OCI-LY3 (cell line): ENCODE results near the gene FAM204A.

Source experiments
- H2AFZ ChIP-seq: fragments of 200-600, 300-600 bp; shearing (Covaris generic); 2 replicates; pipeline ENCODE4 v1.6.0; 2014; ENCODE audit warnings: antibody characterized with exemption, low read depth, low read length
- H3K27ac ChIP-seq: fragments of 200-600, 300-600 bp; sonication (generic); 2 replicates; pipeline ENCODE4 v1.5.1; 2014; ENCODE audit warnings: mild to moderate bottlenecking, low read length, moderate library complexity, mixed read lengths
- H3K27me3 ChIP-seq: fragments of 200-600, 300-600 bp; sonication (generic); 2 replicates; pipeline ENCODE4 v1.6.1; 2014; ENCODE audit warnings: low read depth, low read length, mixed read lengths
- H3K36me3 ChIP-seq: fragments of 200-600, 300-600 bp; sonication (generic); replicated peaks from 2 replicates; pipeline ENCODE3; 2014; ENCODE audit warnings: low read depth, low read length, mixed read lengths
- H3K4me1 ChIP-seq: fragments of 300-600, 200-600 bp; sonication (generic); 2 replicates; pipeline ENCODE4 v1.6.1; 2014; ENCODE audit warnings: low read length, mixed read lengths
- H3K4me2 ChIP-seq: fragments of 200-600, 300-600 bp; sonication (generic); 2 replicates; pipeline ENCODE4 v1.6.1; 2014; ENCODE audit warnings: low read length, mixed read lengths
- H3K4me3 ChIP-seq: fragments of 300-600, 200-600 bp; sonication (generic); 2 replicates; pipeline ENCODE4 v1.5.1; 2014; ENCODE audit warnings: antibody characterized with exemption, mild to moderate bottlenecking, low read length, moderate library complexity
- H3K79me2 ChIP-seq: fragments of 300-600, 200-600 bp; shearing (Covaris generic); 2 replicates; pipeline ENCODE4 v1.6.1; 2014; ENCODE audit warnings: mild to moderate bottlenecking, low read length, mixed read lengths
- H3K9ac ChIP-seq: fragments of 300-600, 200-600 bp; shearing (Covaris generic); 2 replicates; pipeline ENCODE4 v1.6.0; 2014; ENCODE audit warnings: mild to moderate bottlenecking, low read length, moderate library complexity
- H3K9me3 ChIP-seq: fragments of 200-600, 300-600 bp; shearing (Covaris generic); 2 replicates; pipeline ENCODE4 v1.6.1; 2014; ENCODE audit warnings: low read length, mixed read lengths; ENCODE audit not compliant: insufficient read depth
- H4K20me1 ChIP-seq: fragments of 200-600, 300-600 bp; sonication (generic); 2 replicates; pipeline ENCODE4 v1.6.1; 2016; ENCODE audit warnings: low read length, mixed read lengths; ENCODE audit not compliant: insufficient read depth
- EZH2phosphoT487 ChIP-seq: fragments of 200-600 bp; shearing (Covaris generic); IDR thresholded peaks from 2 replicates; pipeline ENCODE4 v1.6.1; 2018; ENCODE audit warnings: antibody characterized with exemption, mixed run types, low read depth
- TF ChIP-seq, protein P1 (sequence below): fragments of 200-600, 300-600 bp; sonication (generic); IDR thresholded peaks from 2 replicates; pipeline ENCODE4 v1.5.1; 2014; ENCODE audit warnings: antibody characterized with exemption, low read length, low read depth

The FAM204A gene

DNA sequence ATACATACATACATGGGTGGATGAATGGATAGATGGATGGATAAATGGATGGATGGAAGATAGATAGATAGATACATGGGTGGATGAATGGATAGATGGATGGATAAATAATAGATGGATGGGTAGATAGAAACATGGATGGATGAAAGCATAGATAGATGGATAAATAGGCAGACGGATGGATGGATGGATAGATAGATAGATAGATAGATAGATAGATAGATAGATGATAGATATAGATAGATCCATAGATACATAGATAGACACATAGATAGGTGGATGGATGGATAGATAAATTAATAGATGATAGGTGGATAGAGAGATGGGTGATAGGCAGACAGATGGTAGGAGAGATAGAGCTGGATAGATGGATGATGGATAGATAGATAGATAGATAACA, 68.5 kb downstream of the FAM204A start:
- H3K4me3 ChIP-seq = no peak overlapping the region
- no peaks in the 10 kb centered on the region for H3K4me1 ChIP-seq
- H3K36me3 ChIP-seq = no peaks in the 10 kb centered on the region
- H3K27ac ChIP-seq = no peak overlapping the region
- no peaks in the 10 kb centered on the region for H3K79me2 ChIP-seq
- no peak overlapping the region for H3K9ac ChIP-seq
- no peaks in the 10 kb centered on the region for H3K27me3 ChIP-seq
- H3K9me3 ChIP-seq = no peaks in the 10 kb centered on the region
- no peaks in the 10 kb centered on the region for H4K20me1 ChIP-seq
- TF ChIP-seq, protein P1, sequence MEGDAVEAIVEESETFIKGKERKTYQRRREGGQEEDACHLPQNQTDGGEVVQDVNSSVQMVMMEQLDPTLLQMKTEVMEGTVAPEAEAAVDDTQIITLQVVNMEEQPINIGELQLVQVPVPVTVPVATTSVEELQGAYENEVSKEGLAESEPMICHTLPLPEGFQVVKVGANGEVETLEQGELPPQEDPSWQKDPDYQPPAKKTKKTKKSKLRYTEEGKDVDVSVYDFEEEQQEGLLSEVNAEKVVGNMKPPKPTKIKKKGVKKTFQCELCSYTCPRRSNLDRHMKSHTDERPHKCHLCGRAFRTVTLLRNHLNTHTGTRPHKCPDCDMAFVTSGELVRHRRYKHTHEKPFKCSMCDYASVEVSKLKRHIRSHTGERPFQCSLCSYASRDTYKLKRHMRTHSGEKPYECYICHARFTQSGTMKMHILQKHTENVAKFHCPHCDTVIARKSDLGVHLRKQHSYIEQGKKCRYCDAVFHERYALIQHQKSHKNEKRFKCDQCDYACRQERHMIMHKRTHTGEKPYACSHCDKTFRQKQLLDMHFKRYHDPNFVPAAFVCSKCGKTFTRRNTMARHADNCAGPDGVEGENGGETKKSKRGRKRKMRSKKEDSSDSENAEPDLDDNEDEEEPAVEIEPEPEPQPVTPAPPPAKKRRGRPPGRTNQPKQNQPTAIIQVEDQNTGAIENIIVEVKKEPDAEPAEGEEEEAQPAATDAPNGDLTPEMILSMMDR = no peak
- TF ChIP-seq EZH2phosphoT487 = no peak
- H3K4me2 ChIP-seq = no peak overlapping the region
- H2AFZ ChIP-seq = no peak overlapping the region

DNA sequence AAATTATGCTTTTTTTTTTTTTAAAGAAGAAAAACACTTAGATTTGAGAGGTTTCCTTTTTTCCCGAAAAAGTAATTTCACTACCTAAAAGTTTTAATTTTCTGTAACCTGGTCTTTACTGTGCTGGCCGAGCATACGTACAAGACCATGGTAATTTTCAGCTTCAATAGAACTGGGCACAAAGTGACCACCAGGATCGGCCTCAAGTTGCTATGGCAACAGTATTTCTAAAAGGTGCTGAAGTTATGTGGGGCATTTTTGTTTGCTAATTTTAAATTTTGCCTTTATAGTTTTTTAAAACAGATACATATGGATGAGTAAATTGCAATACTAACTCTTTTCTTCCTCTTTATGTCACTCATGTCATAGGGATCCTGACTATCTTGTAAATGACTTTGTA, 69.4 kb downstream of the FAM204A start:
- no peaks in the 10 kb centered on the region for H3K4me1 ChIP-seq
- H3K79me2 ChIP-seq = no peaks in the 10 kb centered on the region
- no peak overlapping the region for H3K4me2 ChIP-seq
- H3K4me3 ChIP-seq = no peak overlapping the region
- no peak for TF ChIP-seq EZH2phosphoT487
- TF ChIP-seq, protein P1 = no peak
- H3K36me3 ChIP-seq = no peaks in the 10 kb centered on the region
- no peak overlapping the region for H3K9ac ChIP-seq
- H3K27ac ChIP-seq = no peak overlapping the region
- no peak overlapping the region for H2AFZ ChIP-seq
- H3K9me3 ChIP-seq = no peaks in the 10 kb centered on the region
- H4K20me1 ChIP-seq = no peaks in the 10 kb centered on the region
- H3K27me3 ChIP-seq = no peaks in the 10 kb centered on the region

DNA sequence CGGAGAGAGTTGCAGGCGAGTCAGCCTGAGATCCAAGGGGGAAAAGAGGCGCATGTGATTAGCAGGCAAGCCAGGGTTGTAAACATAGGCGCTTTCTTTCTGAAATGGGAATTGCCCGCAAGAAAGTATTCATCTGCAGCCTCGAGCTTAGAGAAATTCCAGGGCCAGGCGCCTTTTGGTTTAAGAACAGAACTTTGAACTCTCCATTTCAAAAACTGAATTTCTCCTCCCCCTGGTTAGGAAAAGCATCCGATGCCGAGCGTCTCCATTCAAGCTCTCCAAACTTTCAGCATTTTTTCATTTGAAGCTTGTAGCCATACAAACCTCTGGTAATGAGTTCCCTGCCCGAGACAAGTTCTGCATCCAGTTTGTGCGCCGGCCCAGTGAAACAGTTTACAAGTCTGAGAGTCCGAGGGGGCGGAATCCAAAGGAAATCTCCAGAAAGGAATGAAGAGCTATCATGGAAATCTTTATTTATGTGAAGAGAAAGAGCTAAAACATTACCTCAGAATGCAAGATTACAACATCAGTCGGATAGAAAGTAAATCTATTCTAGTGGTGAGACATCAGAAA, 69.9 kb downstream of the FAM204A start:
- no peak for TF ChIP-seq EZH2phosphoT487
- TF ChIP-seq, protein P1 = no peak
- H2AFZ ChIP-seq = no peak overlapping the region
- H3K9ac ChIP-seq = no peak overlapping the region
- H4K20me1 ChIP-seq = no peaks in the 10 kb centered on the region
- H3K4me1 ChIP-seq = no peaks in the 10 kb centered on the region
- H3K79me2 ChIP-seq = no peaks in the 10 kb centered on the region
- no peaks in the 10 kb centered on the region for H3K27me3 ChIP-seq
- no peak overlapping the region for H3K27ac ChIP-seq
- H3K4me3 ChIP-seq = no peak overlapping the region
- H3K9me3 ChIP-seq = no peaks in the 10 kb centered on the region
- H3K36me3 ChIP-seq = no peaks in the 10 kb centered on the region
- H3K4me2 ChIP-seq = no peak overlapping the region

DNA sequence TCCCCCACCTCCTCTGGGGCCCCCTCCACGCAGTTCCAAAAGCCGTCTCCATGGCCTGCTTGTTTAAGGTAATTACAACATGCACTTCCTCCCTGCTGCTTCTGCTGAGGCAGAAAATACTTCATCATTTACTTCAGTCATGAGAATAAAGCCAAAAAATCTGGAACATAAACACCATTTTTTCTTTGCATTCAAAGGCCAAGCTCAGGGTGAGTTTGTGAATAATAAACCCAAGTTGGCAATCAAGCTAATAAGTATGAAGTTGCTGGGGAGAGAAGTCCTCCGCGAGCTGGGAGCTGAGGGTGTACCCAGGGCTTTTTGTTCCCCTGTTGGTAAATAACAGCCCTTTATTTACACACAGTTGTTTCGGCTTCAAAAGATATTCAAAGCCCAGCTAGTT, 70.5 kb downstream of the FAM204A start:
- Histone ChIP-seq H3K4me1 (no peaks in the 10 kb centered on the region), H3K4me2 (no peak overlapping the region), H3K79me2 (no peaks in the 10 kb centered on the region), H3K27ac (no peak overlapping the region), H3K9me3 (no peaks in the 10 kb centered on the region), H3K27me3 (no peaks in the 10 kb centered on the region), H3K9ac (no peak overlapping the region), H4K20me1 (no peaks in the 10 kb centered on the region), H3K36me3 (no peaks in the 10 kb centered on the region), H3K4me3 (no peak overlapping the region), H2AFZ (no peak overlapping the region)
- TF ChIP-seq EZH2phosphoT487 = no peak
- TF ChIP-seq, protein P1 = no peak
